ENCODE results near the gene TMEM176A.
"Not testable (repeated sequence)": the region's sequence is repeated elsewhere in the genome, so short reads cannot be mapped to it uniquely, and the experiment has no call there.

The TMEM176A gene

DNA sequence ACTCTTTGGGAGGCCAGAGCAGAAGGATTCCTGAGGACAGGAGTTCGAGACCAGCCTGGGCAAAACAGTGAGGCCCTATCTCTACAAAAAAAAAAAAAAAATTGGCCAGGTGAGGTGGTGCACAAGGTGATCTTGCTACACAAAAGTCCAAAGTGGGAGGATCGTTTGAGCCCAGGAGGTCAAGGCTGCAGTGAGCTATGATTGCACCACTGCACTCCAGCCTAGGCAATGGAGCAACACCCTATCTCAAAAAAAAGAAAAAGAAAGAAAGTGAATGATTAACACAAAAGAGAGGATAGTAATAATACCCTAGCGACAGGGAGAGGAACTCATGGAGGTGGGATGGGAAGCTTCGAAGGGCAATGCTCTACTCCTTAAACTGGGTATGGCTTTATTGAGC, 30.8 kb upstream of the TMEM176A start:
- no peak overlapping the region for H3K27ac ChIP-seq (ENCODE audit: low read depth, low read length)
- no peaks in the 10 kb centered on the region for H3K9me3 ChIP-seq (ENCODE audit: insufficient read depth, low read length)
- H3K4me3 ChIP-seq (ENCODE audit: insufficient read depth, low read length, poor library complexity, severe bottlenecking) = no peak overlapping the region
- H3F3A ChIP-seq (ENCODE audit: insufficient read depth) = no peaks in the 10 kb centered on the region
- no peak overlapping the region for H3K4me2 ChIP-seq (ENCODE audit: low read depth, low read length, poor library complexity, severe bottlenecking)
- H3K79me2 ChIP-seq (ENCODE audit: insufficient read depth, low read length) = no peaks in the 10 kb centered on the region
- no peaks in the 10 kb centered on the region for H3K27me3 ChIP-seq (ENCODE audit: low read length)
- no peaks in the 10 kb centered on the region for H3K9me2 ChIP-seq (replicated peaks; ENCODE audit: insufficient read depth, low read length)
- TF ChIP-seq, protein P1, sequence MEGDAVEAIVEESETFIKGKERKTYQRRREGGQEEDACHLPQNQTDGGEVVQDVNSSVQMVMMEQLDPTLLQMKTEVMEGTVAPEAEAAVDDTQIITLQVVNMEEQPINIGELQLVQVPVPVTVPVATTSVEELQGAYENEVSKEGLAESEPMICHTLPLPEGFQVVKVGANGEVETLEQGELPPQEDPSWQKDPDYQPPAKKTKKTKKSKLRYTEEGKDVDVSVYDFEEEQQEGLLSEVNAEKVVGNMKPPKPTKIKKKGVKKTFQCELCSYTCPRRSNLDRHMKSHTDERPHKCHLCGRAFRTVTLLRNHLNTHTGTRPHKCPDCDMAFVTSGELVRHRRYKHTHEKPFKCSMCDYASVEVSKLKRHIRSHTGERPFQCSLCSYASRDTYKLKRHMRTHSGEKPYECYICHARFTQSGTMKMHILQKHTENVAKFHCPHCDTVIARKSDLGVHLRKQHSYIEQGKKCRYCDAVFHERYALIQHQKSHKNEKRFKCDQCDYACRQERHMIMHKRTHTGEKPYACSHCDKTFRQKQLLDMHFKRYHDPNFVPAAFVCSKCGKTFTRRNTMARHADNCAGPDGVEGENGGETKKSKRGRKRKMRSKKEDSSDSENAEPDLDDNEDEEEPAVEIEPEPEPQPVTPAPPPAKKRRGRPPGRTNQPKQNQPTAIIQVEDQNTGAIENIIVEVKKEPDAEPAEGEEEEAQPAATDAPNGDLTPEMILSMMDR (IDR thresholded peaks at IDR 0.05; ENCODE audit: insufficient read depth, low read length, poor library complexity, severe bottlenecking) = no peak
- no peak for TF ChIP-seq EZH2phosphoT487 (conservative IDR thresholded peaks at IDR 0.05; ENCODE audit: low read length)
- no peak overlapping the region for H3K9ac ChIP-seq (ENCODE audit: low read length)
- no peak overlapping the region for H2AFZ ChIP-seq (ENCODE audit: low read depth, low read length, severe bottlenecking)
- no peaks in the 10 kb centered on the region for H3K36me3 ChIP-seq (ENCODE audit: low read length)
- no peaks in the 10 kb centered on the region for H4K20me1 ChIP-seq (ENCODE audit: low read depth, low read length)

DNA sequence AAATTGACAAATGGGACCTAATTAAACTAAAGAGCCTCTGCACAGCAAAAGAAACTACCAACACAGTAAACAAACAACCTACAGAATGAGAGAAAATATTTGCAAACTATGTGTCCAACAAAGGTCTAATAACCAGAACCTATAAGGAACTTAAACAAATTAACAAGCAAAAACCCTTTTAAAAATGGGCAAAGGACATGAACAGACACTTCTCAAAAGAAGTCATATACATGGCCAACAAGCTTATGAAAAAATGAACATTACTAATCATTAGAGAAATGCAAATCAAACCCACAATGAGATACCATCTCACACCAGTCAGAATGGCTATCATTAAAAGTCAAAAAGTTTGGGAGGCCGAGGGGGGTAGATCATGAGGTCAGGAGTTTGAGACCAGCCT, 26.4 kb upstream of the TMEM176A start:
- H2AFZ ChIP-seq (ENCODE audit: low read depth, low read length, severe bottlenecking); H3K4me3 ChIP-seq (ENCODE audit: insufficient read depth, low read length, poor library complexity, severe bottlenecking); H3K27me3 ChIP-seq (ENCODE audit: low read length); H3K36me3 ChIP-seq (ENCODE audit: low read length); H3K9me2 ChIP-seq (replicated peaks; ENCODE audit: insufficient read depth, low read length); H3K9ac ChIP-seq (ENCODE audit: low read length); H3K27ac ChIP-seq (ENCODE audit: low read depth, low read length); H4K20me1 ChIP-seq (ENCODE audit: low read depth, low read length); H3F3A ChIP-seq (ENCODE audit: insufficient read depth); H3K79me2 ChIP-seq (ENCODE audit: insufficient read depth, low read length); H3K9me3 ChIP-seq (ENCODE audit: insufficient read depth, low read length); H3K4me2 ChIP-seq (ENCODE audit: low read depth, low read length, poor library complexity, severe bottlenecking): not testable (repeated sequence)

DNA sequence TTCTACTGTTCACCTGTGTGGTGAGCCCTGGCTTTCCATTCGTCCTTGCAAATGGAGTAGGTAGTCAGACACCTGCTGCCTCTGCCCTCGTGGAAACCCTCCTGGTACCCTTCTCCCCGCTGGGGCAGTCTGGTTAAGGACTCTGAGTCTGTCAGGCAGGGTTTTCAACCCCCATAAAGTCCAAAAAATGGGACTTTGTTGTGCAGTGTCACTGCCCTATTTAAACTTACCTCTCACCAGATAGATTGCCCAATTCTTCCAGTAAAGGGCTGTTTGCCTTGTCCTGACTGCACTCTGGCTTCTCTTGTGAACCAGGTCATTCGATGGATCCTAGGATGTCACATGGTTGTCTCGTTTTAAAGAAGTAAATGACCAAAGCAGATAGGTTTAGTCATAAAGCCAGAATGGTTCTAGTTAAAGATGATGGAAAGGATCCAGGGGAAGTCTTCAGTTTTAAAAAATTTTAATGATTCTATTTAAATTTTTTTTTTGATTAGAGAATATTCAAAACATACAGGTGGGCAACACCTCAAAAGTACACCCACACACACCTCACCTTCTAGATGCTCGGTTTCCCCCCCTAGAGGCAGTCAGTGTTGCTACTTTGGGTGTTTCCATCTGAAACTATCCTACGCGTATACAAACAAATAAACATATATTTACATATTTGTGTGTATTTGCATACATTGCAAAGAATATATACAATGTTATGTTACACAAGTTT, 22.4 kb upstream of the TMEM176A start:
- Histone ChIP-seq H3K9ac (ENCODE audit: low read length) (no peak overlapping the region), H3K27ac (ENCODE audit: low read depth, low read length) (no peak overlapping the region), H3K9me3 (ENCODE audit: insufficient read depth, low read length) (no peaks in the 10 kb centered on the region), H3F3A (ENCODE audit: insufficient read depth) (no peaks in the 10 kb centered on the region), H3K4me2 (ENCODE audit: low read depth, low read length, poor library complexity, severe bottlenecking) (no peak overlapping the region), H3K9me2 (replicated peaks; ENCODE audit: insufficient read depth, low read length) (no peaks in the 10 kb centered on the region), H3K4me3 (ENCODE audit: insufficient read depth, low read length, poor library complexity, severe bottlenecking) (no peak overlapping the region), H3K36me3 (ENCODE audit: low read length) (no peaks in the 10 kb centered on the region), H4K20me1 (ENCODE audit: low read depth, low read length) (no peaks in the 10 kb centered on the region), H3K27me3 (ENCODE audit: low read length) (0 out of 2 replicates have a peak, but pooled peaks cover 3% of the 10 kb centered on the region), H2AFZ (ENCODE audit: low read depth, low read length, severe bottlenecking) (no peak overlapping the region), H3K79me2 (ENCODE audit: insufficient read depth, low read length) (no peaks in the 10 kb centered on the region)
- TF ChIP-seq, protein P1 (IDR thresholded peaks at IDR 0.05; ENCODE audit: insufficient read depth, low read length, poor library complexity, severe bottlenecking) = no peak
- no peak for TF ChIP-seq EZH2phosphoT487 (conservative IDR thresholded peaks at IDR 0.05; ENCODE audit: low read length)

DNA sequence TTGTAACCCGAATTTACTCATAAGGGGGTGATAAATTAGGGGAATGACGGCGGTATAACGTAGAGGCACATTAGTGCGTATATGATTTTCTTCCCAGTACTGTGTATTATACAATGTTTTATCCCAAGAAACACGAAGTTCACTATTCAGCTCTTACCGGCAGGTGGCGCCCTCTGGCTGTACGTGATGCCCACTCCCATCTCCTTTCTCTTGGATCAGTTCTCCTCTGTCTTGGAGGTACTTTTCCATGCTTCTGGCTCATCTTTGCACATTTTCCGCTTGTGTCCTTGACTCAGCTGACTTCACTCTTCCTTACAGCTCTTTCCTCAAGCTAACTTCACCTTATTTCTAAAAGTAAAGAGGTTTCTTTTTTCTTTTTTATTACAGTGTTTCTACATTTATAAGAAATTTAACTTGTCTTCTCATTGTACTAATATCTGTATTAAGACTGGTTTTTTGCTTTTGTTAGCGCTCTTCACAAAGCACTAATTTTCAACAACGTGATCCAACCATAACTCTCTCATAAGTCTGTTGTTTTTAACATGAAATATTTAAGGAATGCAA, 21.7 kb upstream of the TMEM176A start:
- no peaks in the 10 kb centered on the region for H3K9me2 ChIP-seq (replicated peaks; ENCODE audit: insufficient read depth, low read length)
- no peak overlapping the region for H3K27ac ChIP-seq (ENCODE audit: low read depth, low read length)
- no peaks in the 10 kb centered on the region for H3K79me2 ChIP-seq (ENCODE audit: insufficient read depth, low read length)
- H3K9me3 ChIP-seq (ENCODE audit: insufficient read depth, low read length) = no peaks in the 10 kb centered on the region
- H4K20me1 ChIP-seq (ENCODE audit: low read depth, low read length) = no peaks in the 10 kb centered on the region
- no peaks in the 10 kb centered on the region for H3F3A ChIP-seq (ENCODE audit: insufficient read depth)
- H2AFZ ChIP-seq (ENCODE audit: low read depth, low read length, severe bottlenecking) = no peak overlapping the region
- no peak overlapping the region for H3K9ac ChIP-seq (ENCODE audit: low read length)
- no peak for TF ChIP-seq EZH2phosphoT487 (conservative IDR thresholded peaks at IDR 0.05; ENCODE audit: low read length)
- TF ChIP-seq, protein P1 (IDR thresholded peaks at IDR 0.05; ENCODE audit: insufficient read depth, low read length, poor library complexity, severe bottlenecking) = peak; percentile 66
- H3K4me2 ChIP-seq (ENCODE audit: low read depth, low read length, poor library complexity, severe bottlenecking) = no peak overlapping the region
- H3K4me3 ChIP-seq (ENCODE audit: insufficient read depth, low read length, poor library complexity, severe bottlenecking) = no peak overlapping the region
- H3K36me3 ChIP-seq (ENCODE audit: low read length) = no peaks in the 10 kb centered on the region
- H3K27me3 ChIP-seq (ENCODE audit: low read length) = 0 out of 2 replicates have a peak, but pooled peaks cover 3% of the 10 kb centered on the region
